ENCODE data around the gene DNAAF1.
"Not testable (repeated sequence)": the region's sequence is repeated elsewhere in the genome, so short reads cannot be mapped to it uniquely, and the experiment has no call there.

DNAAF1 gene

DNA sequence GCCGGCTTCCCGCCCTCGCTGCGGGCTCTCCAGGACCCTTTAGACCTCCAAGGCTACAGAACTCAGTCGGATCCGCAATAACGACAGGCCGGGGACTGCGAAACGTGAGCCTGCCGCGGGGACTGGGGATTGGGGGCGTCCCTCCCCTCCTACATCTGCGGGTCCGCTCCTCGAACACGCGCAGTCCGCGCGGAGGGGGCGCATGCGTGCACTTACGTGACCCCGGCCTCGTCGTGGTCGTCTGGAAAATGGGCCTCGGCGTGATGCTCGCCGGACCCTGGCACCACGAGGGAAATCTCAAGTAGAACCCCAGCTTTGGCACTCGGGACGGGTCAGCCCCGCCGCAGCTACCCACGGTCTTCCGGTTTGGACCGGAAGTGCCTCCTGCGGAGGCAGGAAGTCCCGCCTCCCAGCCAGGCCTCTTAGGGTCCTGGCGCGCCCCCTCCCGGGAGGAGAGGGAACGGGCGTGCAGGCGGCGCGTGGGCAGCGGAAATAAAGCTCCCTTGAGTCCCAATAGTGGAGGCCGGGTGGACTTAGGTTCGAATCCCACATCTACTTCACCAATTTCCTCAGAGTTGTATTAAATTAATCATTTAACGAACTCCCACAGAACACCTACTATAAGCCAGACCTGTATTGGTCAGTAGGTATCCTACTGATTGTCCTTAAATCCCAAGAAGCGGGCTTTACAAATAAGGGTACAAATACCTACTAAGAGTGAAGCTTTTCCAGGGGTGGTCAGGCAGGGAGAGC, 41.8 kb downstream of the DNAAF1 start, which contains the start of gene TAF1C:
TSS of gene TAF1C (minus strand) at position 373 of the 753 bp plus-strand sequence. CDS start 2,069 bp downstream, outside the sequence.
- peak; percentile 95 for DNase-seq

DNA sequence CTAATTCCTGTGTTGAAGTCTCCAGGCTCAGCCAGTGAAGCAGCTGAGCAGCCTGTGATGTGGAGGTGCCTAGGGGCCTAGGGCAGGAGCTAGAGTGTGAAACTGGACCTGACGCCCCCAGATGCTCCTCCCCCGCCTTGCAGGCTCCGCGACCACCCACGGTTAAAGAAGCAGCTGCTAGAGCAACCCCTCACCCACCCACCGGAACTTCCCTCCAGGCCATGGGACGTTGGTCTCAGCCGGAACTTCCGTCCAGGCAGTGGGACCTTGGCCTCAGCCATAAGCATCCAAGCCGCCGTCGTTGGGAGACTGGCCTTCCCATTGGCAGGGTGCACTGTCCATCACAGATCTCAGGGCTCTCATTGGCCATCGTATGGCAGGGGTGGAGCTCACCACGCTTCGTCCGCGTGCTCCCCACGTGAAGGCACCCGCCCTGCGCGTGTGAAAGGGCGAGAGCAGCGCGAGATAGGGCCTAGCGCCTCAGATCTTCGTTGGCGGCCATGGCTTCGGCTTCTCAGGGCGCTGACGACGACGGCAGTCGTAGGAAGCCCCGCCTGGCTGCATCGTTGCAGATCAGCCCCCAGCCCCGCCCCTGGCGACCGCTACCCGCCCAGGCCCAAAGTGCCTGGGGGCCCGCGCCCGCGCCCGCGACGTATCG, 45.8 kb downstream of the DNAAF1 start, which contains the start of gene ADAD2:
TSS of gene ADAD2 (plus strand) at position 427 of the 658 bp plus-strand sequence. CDS start at position 501, 74 bp downstream.
- peak; percentile 12 for DNase-seq

DNA sequence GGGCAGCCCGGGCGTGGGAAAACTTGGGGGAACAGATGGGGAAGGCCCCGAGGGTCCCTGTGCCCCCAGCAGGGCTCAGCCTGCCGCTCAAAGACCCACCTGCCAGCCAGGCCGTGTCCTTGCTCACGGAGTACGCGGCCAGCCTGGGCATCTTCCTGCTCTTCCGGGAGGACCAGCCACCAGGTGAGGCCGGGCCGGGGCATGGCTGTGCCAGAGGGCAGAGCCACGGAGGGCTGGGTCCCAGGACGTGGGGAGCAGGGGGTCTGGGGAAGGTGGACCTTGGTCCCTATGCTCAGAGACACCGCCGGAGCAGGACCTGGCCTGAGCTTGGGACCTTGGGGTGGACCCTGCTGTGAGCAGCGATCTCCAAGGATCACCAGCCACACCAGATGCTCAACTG, 46.4 kb downstream of the DNAAF1 start:
- DNase-seq: no peak

DNA sequence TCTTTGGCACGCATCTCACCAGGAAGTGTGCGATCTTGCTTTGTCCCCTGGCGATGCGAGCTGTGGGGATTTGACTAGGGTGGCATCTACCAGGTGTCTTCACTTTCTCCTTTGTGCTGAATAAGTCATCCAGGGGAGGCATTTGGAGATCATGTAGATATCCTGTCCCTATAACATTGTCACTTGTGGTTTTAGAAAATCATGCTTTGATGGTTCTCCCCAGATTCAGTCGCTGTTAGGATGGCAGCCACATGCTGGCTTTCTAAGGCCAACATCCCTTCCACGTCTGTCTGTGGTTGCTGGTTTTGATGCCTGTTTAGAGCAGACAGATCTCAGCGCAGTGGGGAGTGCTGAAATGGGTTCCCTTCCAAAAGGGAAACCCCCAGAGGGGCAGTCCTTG, 48.4 kb downstream of the DNAAF1 start:
- no peak for DNase-seq

DNA sequence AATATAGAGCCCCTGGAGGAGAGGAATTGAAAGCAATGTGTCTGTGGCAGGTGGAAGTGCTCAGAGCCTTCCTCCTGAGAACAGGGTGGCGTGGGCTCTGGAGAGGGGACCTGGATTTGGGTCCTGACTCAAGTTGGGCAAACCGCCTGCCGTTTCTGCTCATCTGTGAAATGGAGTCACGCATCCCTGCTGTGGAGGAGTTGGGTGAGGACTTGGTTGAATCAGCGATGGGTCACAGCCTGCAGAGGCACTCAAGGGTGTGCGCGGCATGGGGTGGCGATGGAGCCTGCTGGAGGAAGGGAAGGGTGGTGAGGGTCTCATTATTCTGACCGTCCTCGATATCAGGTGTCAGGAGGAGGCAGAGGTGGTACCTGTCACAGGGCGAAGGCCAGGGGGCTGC, 48.9 kb downstream of the DNAAF1 start:
- DNase-seq: no peak

DNA sequence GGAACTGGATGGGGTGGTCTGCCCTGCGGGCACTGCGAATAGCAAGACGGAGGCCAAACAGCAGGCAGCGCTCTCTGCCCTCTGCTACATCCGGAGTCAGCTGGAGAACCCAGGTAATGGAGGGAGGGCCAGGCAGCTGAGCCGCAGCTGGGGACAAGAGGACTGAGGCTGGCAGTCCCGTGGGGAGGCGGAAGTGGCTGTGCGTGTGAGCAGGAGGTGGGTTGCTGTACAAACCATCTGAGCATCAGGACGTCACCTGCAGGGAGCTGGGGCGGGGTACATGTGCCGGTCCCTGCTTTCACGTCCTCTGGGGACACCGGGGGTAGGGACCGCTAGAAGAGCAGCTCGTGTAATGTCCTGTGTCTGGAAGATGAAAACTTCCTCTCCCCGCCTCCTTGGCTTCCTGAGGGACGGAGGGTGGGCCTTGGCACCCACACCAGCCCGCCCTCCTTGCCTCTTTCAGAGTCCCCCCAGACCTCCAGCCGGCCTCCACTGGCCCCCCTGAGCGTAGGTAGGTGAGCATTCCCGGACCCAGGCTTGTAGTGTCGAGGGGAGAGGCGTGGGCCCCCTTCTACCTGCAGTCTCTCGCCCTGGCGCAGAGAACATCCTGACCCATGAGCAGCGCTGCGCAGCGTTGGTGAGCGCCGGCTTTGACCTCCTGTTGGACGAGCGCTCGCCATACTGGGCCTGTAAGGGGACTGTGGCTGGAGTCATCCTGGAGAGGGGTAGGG, 49.5 kb downstream of the DNAAF1 start:
- peak; percentile 71 for DNase-seq

DNA sequence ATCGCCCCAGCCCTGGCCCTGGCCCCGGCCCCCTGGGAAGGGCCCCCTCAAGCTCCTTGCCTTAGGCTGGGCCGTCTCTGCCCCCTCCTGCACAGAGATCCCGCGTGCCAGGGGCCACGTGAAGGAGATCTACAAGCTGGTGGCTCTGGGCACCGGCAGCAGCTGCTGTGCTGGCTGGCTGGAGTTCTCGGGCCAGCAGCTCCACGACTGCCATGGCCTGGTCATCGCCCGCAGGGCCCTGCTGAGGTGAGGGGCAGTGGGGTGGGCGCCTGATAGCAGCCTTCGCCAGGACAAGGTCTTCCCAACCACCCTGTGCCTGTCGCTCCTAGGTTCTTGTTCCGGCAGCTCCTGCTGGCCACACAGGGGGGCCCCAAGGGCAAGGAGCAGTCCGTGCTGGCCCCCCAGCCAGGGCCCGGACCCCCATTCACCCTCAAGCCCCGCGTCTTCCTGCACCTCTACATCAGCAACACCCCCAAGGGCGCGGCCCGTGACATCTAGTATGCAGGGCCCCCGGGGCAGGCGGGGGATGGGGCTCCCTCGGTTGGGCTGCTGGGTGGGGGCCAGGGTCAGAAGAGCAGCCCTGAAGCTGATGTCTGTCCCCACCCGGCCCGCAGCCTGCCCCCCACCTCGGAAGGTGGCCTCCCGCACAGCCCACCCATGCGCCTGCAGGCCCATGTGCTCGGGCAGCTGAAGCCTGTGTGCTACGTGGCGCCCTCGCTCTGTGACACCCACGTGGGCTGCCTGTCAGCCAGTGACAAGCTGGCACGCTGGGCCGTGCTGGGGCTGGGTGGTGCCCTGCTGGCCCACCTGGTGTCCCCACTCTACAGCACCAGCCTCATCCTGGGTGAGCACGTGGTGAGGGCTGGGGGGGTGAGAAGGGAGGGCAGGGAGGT, 50.3 kb downstream of the DNAAF1 start:
- DNase-seq: no peak

DNA sequence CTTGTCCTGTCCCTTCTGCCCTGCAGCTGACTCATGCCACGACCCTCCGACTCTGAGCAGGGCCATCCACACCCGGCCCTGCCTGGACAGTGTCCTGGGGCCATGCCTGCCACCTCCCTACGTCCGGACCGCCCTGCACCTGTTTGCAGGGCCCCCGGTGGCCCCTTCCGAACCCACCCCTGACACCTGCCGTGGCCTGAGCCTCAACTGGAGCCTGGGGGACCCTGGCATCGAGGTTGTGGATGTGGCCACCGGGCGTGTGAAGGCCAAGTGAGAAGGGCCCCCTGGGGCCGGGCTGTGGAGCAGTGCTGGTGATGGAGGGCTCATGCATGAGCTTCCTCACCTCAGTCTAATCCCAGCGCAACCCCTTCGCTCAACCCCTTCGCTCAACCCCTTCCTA, 51.0 kb downstream of the DNAAF1 start:
- DNase-seq: no peak

DNA sequence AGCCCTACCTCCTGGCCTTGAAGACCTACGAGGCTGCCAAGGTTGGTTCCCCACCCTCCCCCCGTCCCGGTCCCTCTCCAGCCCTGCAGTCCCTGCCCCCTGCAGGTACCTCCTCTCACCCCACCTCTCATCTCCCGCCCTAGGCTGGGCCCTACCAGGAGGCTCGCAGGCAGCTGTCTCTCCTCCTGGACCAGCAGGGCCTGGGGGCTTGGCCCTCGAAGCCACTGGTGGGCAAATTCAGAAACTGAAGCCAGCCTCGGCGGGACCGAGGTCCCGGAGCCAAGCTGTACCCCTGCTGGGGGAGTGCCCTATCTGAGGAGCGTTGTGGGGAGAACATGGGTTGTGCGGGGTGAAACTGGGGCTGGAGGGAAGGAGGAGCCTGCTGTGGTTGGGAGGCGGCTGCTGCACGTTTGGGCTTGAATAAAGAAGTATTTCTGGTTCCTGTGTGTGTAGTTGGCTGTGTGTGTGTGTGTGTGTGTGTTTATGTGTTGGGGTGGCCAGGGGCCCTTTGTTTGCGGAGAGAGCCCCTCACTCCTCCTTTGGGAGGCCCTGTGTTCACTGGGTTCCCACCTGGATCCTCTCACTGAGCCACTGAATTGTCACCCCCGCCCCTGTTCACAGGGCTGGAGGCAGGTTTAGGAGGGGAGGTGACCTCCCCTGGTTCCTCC, 51.8 kb downstream of the DNAAF1 start:
- no peak for DNase-seq

DNA sequence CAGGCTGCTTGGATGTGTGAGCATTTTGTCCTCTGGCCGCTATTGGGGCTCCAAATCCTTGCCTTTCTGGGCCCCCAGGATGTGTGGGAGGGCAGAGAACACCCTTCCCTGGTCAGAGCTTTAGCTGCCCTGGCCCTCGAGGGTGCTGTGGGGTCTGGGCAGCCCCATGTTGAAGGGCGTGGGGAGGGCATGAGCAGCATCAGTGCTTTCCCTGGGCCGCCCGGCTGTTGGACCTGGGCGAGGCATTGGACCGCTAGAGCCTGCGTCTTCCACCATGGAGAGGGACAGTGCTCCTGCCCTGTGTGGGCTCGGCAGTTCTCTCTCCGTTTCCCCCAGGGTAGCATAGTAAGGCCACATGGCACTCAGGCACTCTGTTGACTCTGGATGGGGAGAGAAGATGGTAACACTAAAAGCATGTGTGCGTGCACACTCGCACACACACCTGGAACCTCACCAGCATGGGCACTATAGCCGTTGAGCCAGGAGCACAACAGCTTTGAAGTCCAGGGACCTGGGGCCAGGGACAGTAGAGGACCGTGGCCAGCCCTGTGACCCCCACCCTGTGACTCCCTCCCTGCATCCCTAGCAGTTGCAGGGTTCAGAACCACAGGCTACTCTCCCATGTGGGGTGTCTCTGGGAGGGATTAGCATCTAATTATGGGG, 52.5 kb downstream of the DNAAF1 start:
- DNase-seq: no peak

DNA sequence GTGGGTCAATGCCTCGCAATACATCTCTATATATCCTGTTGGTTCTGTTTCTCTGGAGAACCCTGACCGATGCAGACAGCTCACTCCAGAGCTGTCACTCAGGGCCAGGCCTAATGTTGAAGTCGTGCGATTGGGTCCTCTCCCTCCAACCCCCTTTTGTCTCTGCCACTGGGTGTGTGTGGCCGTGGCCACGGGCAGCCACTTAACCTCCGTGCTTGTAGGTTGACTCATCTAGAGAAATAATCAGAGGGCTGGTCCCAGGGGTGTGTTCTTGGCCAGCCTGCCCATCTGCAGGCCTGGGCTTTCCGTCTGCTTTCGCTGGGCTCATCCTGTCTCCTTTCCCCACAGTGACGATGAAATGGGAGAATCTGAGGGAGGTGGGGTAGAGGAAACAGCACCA, 53.3 kb downstream of the DNAAF1 start:
- no peak for DNase-seq

DNA sequence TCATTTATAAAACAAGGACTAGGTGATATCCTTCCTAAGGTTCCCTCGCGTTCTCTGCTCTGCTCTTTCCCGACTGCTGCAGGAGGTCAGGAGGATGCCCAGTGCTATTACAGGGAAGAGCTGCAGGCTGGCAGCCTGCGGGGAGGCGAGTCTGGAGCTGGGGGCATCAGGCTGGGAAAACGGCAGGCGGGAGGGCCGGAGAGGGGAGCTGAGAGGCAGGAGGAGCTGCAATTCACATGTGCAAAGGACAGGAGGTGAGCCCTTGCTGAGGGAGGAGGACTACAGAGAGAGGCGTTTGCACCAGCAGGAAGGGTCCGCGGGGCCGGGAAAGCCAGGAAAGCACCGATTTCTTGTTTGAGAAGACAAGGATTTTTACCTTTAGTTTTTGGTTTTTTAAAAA, 54.0 kb downstream of the DNAAF1 start:
- DNase-seq: no peak

DNA sequence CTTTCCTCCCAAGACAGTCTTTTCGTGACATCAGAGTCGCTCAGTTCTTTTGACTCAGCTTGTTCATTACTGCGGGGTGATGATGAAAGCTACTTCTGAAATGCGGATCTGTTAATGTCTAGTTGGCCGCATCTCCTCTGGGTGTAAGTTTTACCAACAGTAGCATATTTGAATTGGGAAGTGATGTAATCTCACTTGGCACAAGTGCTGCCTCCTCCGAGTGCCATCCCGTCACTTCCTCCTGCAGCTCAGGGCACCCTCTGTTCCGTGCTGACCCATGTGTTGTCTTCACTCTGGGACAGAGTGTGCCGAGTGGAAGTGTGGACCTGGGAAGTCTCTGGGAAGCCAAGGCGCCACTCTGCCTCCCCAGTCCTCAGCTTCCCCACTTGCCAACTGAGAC, 54.8 kb downstream of the DNAAF1 start:
- no peak for DNase-seq

DNA sequence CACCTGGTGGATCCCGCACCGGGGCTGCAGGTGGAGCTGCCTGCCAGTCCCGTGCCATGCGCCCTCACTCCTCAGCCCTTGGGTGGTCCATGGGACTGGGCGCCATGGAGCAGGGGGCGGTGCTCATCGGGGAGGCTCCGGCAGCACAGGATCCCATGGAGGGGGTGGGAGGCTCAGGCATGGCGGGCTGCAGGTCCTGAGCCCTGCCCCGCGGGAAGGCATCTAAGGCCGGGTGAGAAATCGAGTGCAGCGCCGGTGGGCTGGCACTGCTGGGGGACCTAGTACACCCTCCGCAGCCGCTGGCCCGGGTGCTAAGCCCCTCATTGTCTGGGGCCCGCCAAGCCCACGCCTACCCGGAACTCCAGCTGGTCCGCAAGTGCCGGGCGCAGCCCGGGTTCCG, 59.4 kb downstream of the DNAAF1 start:
- not testable (repeated sequence) for DNase-seq

DNA sequence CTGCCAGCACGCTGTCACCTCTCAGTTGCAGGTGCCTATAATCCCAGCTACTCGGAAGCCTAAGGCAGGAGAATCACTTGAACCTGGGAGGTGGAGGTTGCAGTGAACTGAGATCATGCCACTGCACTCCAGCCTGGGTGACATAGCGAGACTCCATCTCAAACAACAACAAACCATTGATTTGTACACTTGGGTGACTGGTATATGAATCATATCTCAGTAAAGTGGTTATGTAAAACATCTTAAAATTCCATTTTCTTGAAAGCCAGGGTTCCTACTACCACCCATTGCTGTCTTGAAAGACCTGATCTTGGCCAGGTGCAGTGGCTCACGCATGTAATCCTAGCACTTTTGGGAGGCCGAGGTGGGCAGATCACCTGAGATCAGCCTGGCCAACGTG, 60.0 kb downstream of the DNAAF1 start:
- not testable (repeated sequence) for DNase-seq

DNA sequence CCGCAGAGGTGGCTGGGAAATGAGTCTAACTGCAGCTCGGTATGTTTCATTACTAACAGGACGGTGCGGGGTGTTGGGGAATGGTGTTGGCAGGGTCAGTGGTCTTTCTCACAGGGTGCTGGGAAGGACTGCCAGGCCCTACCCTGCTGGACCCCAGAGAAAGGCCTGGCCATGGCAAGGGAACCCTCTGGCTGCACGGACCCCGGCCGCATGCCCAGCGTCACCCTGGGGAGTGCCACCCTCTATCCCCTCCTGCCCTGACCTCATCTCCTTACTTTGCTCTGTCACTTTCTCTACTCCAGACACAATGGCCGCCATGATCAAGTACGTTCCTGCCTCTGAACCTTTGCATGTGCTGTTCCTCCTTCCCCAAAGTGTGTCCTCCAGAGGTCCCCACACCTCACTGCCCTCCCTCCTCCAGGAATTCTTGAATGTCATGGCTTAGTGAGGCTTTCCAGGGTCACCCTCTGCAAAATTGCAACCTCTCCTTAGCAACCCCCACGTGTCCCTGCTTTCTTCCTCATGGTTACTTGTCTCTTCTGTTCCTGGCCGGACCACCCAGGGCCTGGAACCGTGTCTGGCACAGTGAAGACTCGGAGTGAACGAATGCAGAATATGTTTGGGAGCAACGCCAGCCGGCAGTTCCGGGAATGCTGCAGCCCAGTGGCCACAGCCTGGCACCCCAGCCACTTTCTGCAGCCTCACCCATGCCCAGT, 61.0 kb downstream of the DNAAF1 start:
- DNase-seq: no peak

DNA sequence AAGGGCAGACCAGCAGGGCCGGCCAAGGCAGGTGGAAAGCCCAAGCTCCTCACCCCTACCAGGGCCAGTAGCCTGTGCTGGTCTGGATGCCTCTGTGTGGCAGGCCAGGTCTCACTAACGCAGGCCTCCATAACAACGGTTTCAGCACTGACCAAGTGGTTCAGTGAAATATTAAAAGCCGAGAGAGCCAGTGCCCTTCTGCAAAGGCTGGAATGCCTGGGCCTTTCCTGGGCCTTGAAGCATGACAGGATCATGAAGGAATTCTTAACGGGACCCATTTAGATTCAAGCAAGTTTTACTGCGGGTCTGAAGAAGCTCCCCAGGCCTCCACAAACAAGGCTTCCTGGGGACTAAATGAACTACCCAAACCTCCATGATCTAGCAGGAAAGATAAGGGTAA, 62.1 kb downstream of the DNAAF1 start:
- no peak for DNase-seq

DNA sequence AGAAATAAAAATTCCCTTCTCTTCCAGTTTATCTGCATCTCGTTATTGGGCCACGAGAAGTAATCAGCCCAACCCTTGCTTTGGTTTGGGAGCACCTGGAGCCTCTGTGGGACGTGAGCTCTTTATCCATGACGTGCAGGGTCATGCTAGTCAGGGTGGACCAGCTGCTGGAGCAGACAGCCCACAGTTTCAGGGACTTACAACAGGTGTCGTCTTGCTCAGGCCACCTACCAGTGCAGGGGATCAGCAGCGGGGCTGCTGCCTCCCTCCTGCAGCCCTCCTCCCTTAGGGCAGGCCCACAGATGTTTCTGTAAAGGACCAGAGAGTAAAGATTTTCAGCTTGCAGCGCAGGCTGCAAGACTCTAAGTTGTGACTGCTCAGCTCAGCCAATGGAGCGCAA, 62.8 kb downstream of the DNAAF1 start:
- DNase-seq: no peak

DNA sequence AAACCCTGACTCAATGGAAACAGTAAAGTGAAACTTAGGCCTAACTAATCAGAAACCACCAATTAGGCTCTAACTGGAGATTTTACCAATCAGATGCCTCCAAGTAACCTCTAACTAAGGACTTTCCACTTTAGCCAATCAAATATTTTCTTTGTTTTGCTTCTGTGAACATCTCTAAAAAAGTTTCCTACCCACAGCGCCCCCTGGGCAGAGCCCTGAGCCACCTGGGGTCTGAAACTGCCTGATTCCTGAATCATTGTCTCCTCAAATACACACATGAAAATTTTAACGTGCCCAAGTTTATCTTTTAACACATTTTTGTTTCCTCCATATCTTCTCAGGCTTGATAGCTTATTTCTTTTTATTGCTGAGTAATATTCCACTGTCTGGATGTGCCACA, 64.9 kb downstream of the DNAAF1 start:
- DNase-seq: no peak

DNA sequence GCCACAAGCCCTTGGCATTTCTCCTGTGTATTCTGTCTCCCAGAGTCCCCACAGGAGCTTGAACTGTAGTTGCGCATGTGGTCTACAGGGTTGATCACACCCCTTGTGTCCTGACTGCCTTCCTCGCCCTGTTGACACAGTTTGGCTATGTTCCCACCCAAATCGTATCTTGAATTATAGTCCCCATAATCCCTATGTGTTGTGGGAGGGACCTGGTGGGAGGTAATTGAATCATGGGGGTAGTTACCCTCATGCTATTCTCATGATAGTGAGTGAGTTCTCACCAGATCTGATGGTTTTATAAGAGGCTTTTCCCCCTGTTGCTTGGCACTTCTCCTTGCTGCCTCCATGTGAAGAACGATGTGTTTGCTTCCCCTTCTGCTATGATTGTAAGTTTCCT, 67.0 kb downstream of the DNAAF1 start:
- DNase-seq: no peak

DNA sequence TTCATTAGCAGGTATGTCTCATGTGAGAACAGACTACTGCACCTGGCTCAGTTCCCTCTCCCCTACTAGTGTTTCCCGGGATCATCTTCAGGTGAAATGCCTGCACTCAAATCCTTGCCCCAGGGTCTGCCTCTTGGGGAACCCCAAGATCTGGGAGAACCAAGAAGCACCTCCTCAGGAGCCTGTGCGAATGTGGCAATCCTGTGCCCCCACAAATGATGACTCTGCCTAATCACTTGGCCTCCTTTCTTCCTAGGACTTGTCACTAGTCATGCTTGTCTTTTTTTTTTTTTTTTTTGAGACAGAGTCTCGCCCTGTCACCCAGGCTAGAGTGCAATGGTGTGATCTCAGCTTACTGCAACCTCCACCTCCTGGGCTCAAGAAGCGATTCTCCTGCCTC, 67.5 kb downstream of the DNAAF1 start:
- no peak for DNase-seq

Measured in DMS53 (cell line).